ENCODE measurements around the gene GPS2. TPM values are rescaled to one million over a fixed set of nuclear protein-coding genes. Genes with fewer than 3 reads are reported as not detected.

Gene GPS2
- total and polyA plus RNA-seq, 7 experiments from 2014 or later, result 72.6 to 145 (median 107) TPM

DNA sequence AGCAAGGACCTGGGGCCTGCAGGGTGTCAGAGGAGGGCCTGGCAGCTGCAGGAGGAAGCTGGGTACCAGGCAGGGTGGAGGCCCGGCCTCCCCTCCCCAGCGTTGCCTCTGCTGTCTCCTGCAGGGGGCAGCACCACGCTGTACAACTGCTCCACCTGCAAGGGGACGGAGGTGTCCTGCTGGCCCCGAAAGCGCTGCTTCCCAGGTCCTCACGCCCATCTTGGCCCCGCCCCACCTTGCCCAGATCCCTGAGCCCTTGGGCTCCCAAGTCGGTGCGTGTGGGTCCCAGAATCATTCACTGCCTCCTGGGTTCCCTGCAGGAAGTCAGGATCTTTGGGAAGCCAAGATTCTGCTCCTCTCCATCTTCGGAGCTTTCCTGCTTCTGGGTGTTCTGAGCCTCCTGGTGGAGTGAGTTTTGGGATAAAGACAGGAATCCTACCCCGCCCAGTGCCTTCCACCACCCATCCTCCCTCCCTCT lies 41.0 kb upstream of the GPS2 start:
- peaks cover 0 to 2% (median 0%) of the 10 kb centered on the region in 3 experiments for H3K36me3 ChIP-seq (ENCODE audit: control insufficient read depth in 2 of 3, insufficient read depth in 3 of 3, low read length in 3 of 3)
- Mint-ChIP-seq H3K9me3 (no peaks in the 10 kb centered on the region), H3K36me3 (peaks cover 0 to 11% (median 0%) of the 10 kb centered on the region in 5 donors), H3K4me1 (peaks cover 11 to 41% (median 24%) of the 10 kb centered on the region in 7 donors), H3K27me3 (no peaks in the 10 kb centered on the region), H3K4me3 (peak overlapping the region in 1 of 10 donors; percentile 32), H3K27ac (peak overlapping the region in 4 of 9 donors; percentile 8 to 75 (median 40))
- ATAC-seq (peak; percentile 81), DNase-seq (peak; percentile 69 to 87 (median 81))
- ChIA-PET POLR2A (interaction anchor here (0.6 to 5.4 kb wide), 13 partner anchors 19 to 329 kb away, joined by 3 to 29 read pairs (median 5); partner anchors contain the start of genes ACAP1, POLR2A and TMEM102), CTCF (interaction anchor here (0.5 to 5.3 kb wide), 36 partner anchors 10 to 331 kb away, joined by 3 to 67 read pairs (median 4); partner anchors contain the start of genes ACAP1, ASGR1, FGF11 and MPDU1)
- H3K4me1 ChIP-seq (ENCODE audit: control insufficient read depth in 2 of 2, insufficient read depth in 2 of 2, low read length in 2 of 2), result peaks cover 6 to 19% of the 10 kb centered on the region in 2 donors
- H3K9me3 ChIP-seq (ENCODE audit: control insufficient read depth in 2 of 3, low read length in 3 of 3), result no peaks in the 10 kb centered on the region
- H3K4me3 ChIP-seq (ENCODE audit: low read length), result no peak overlapping the region
- no peak overlapping the region for H3K27ac ChIP-seq (ENCODE audit: low read depth, low read length)
- intact Hi-C loops (cut with micrococcal nuclease), result loop anchor here (1.0 to 10.0 kb wide), 10 partner anchors 29 to 233 kb away; partner anchors contain the start of genes TMEM102 (in 2 of the 2), PLSCR3 (in 1 of the 2), POLR2A (in 1 of the 2) and SENP3 (in 1 of the 2)
- no peaks in the 10 kb centered on the region for H3K27me3 ChIP-seq (ENCODE audit: control insufficient read depth in 2 of 2, insufficient read depth in 2 of 2, low read length in 2 of 2)

DNA sequence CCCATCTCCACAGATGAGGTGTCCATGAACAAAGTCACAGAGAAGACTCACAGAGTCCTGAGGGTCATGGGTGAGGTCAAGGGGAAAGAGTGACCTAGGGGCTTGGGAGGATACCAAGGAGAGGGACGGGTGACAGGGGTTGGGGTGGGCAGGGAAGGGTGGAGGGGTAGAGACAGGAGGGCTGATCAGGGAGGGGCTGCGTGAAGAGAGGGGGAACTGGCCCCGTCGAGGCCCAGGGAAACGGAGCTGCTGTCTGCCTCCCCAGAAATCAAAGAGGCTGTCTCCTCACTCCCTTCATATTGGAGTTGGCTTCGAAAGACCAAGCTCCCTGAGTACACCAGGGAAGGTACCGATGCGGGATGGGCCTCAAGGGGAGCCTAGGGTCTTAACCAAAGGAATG lies 40.4 kb upstream of the GPS2 start:
- intact Hi-C loops (cut with micrococcal nuclease), result loop anchor here in 1 of 2 donors (10.0 kb wide), 1 partner anchor 129 kb away; the partner anchor contains the start of genes POLR2A and SLC35G6

DNA sequence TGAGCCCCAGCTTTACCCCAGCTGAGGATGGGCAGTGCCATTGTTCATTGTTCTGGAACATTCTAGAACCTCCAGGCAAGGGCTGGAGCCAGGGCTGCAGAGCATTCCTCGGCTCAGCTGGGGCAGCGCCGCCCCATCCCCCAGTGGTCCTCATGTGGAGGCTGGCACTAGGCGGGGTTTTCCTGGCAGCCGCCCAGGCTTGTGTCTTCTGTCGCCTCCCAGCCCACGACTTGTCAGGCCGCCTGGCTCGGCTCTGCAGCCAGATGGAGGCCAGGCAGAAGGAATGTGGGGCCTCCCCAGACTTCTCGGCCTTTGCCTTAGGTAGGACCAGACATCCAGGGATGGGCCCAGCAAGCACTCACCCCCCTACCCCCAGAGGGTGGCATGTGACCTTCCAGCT lies 39.9 kb upstream of the GPS2 start, which contains the start of gene TMEM95:
Gene TMEM95 (plus strand): TSS at position 104 of the 400 bp plus-strand sequence. CDS start 49 bp downstream, at position 153.
- ATAC-seq (no peak), DNase-seq (no peak)
- no peak within 1 kb of the TSS for H3K27ac ChIP-seq (ENCODE audit: low read depth, low read length)
- Mint-ChIP-seq H3K36me3 (peaks cover 0 to 15% (median 0%) of the 10 kb centered on the region in 5 donors), H3K27ac (peak within 1 kb of the TSS in 8 of 9 donors; percentile 10 to 93 (median 70)), H3K4me1 (peaks cover 12 to 48% (median 27%) of the 10 kb centered on the region in 7 donors), H3K4me3 (peak within 1 kb of the TSS in 3 of 10 donors; percentile 32 to 53 (median 46)), H3K9me3 (no peaks in the 10 kb centered on the region), H3K27me3 (no peaks in the 10 kb centered on the region)
- ChIA-PET CTCF (interaction anchor here (0.6 to 5.3 kb wide), 22 partner anchors 13 to 332 kb away, joined by 3 to 67 read pairs (median 5); partner anchors contain the start of genes ACAP1, FGF11, NEURL4 and PLSCR3), POLR2A (interaction anchor here (1.2 to 5.4 kb wide), 6 partner anchors 19 to 129 kb away, joined by 5 to 29 read pairs (median 6); partner anchors contain the start of genes ACAP1, POLR2A, TMEM102 and TMEM256)
- H3K4me1 ChIP-seq (ENCODE audit: control insufficient read depth in 2 of 2, insufficient read depth in 2 of 2, low read length in 2 of 2), result peaks cover 10 to 27% of the 10 kb centered on the region in 2 donors
- H3K27me3 ChIP-seq (ENCODE audit: control insufficient read depth in 2 of 2, insufficient read depth in 2 of 2, low read length in 2 of 2), result no peaks in the 10 kb centered on the region
- peaks cover 0 to 5% (median 0%) of the 10 kb centered on the region in 3 experiments for H3K36me3 ChIP-seq (ENCODE audit: control insufficient read depth in 2 of 3, insufficient read depth in 3 of 3, low read length in 3 of 3)
- intact Hi-C loops (cut with micrococcal nuclease), result loop anchor here in 1 of 2 donors (10.0 kb wide), 1 partner anchor 130 kb away; the partner anchor contains the start of genes POLR2A and SLC35G6
- no peak within 1 kb of the TSS for H3K4me3 ChIP-seq (ENCODE audit: low read length)
- H3K9me3 ChIP-seq (ENCODE audit: control insufficient read depth in 2 of 3, low read length in 3 of 3), result no peaks in the 10 kb centered on the region

More for the DNA sequence above, 40.4 kb upstream of the GPS2 start:
- POLR2A ChIA-PET, result interaction anchor here (0.6 to 5.4 kb wide), 13 partner anchors 18 to 329 kb away, joined by 3 to 29 read pairs (median 5); partner anchors contain the start of genes ACAP1, POLR2A, TMEM102 and TMEM256
- Mint-ChIP-seq H3K36me3 (peaks cover 0 to 13% (median 0%) of the 10 kb centered on the region in 5 donors), H3K4me3 (no peak overlapping the region), H3K27me3 (no peaks in the 10 kb centered on the region), H3K9me3 (no peaks in the 10 kb centered on the region), H3K4me1 (peaks cover 12 to 46% (median 26%) of the 10 kb centered on the region in 7 donors), H3K27ac (peak overlapping the region in 2 of 9 donors; percentile 8 to 17)
- Histone ChIP-seq H3K9me3 (ENCODE audit: control insufficient read depth in 2 of 3, low read length in 3 of 3) (no peaks in the 10 kb centered on the region), H3K27ac (ENCODE audit: low read depth, low read length) (no peak overlapping the region), H3K27me3 (ENCODE audit: control insufficient read depth in 2 of 2, insufficient read depth in 2 of 2, low read length in 2 of 2) (no peaks in the 10 kb centered on the region), H3K4me1 (ENCODE audit: control insufficient read depth in 2 of 2, insufficient read depth in 2 of 2, low read length in 2 of 2) (peaks cover 10 to 24% of the 10 kb centered on the region in 2 donors), H3K36me3 (ENCODE audit: control insufficient read depth in 2 of 3, insufficient read depth in 3 of 3, low read length in 3 of 3) (peaks cover 0 to 5% (median 0%) of the 10 kb centered on the region in 3 experiments), H3K4me3 (ENCODE audit: low read length) (no peak overlapping the region)
- CTCF ChIA-PET, result interaction anchor here (0.6 to 5.3 kb wide), 30 partner anchors 9 to 332 kb away, joined by 3 to 67 read pairs (median 4); partner anchors contain the start of genes ACAP1, FGF11, MPDU1 and NEURL4
- DNase-seq (no peak), ATAC-seq (no peak)

DNA sequence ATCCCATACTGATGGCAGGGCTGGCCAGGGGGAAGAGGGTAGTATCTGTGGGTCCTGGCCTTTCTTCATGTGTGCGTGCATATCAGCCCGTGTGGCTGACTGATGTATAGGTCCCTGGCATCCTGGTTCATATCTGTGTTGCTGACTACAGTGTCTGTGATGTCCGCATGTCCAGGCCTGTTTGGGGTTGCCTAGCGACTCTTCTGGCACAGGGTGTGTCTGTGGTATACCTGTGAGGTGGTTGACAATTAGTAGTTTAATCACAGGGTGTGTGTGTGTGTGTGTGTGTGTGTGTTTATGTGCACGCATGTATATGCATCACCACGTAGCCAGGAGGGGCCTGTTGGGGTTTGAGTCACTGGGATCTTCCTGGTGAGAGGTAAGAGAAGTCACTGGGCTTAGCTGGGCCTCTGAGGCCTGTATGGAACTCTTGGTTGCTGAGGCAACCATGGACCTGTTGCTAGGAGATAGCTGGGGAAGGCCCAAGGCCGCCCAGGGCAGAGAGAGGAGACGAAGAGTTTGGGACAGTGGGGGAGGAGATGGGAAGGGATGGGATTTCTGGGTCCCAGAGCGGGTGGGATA lies 39.2 kb upstream of the GPS2 start:
- CTCF ChIA-PET, result interaction anchor here (0.6 to 5.3 kb wide), 7 partner anchors 13 to 235 kb away, joined by 4 to 67 read pairs (median 7); partner anchors contain the start of genes FGF11, NEURL4, PLSCR3 and SPEM1
- intact Hi-C loops (cut with micrococcal nuclease), result loop anchor here (5.0 to 10.0 kb wide), 4 partner anchors 72 to 333 kb away; partner anchors contain the start of genes POLR2A (in 1 of the 2), SLC2A4 (in 1 of the 2), SLC35G6 (in 1 of the 2) and TP53 (in 1 of the 2)
- H3K4me1 Mint-ChIP-seq, result peaks cover 14 to 53% (median 32%) of the 10 kb centered on the region in 7 donors
- ATAC-seq (no peak), DNase-seq (no peak)
- Histone ChIP-seq H3K4me1 (ENCODE audit: control insufficient read depth in 2 of 2, insufficient read depth in 2 of 2, low read length in 2 of 2) (peaks cover 10 to 27% of the 10 kb centered on the region in 2 donors), H3K9me3 (ENCODE audit: control insufficient read depth in 2 of 3, low read length in 3 of 3) (no peaks in the 10 kb centered on the region), H3K4me3 (ENCODE audit: low read length) (no peak overlapping the region), H3K36me3 (ENCODE audit: control insufficient read depth in 2 of 3, insufficient read depth in 3 of 3, low read length in 3 of 3) (peaks cover 0 to 8% (median 0%) of the 10 kb centered on the region in 3 experiments), H3K27ac (ENCODE audit: low read depth, low read length) (no peak overlapping the region), H3K27me3 (ENCODE audit: control insufficient read depth in 2 of 2, insufficient read depth in 2 of 2, low read length in 2 of 2) (no peaks in the 10 kb centered on the region)
- POLR2A ChIA-PET, result interaction anchor here (0.9 to 5.4 kb wide), 10 partner anchors 18 to 331 kb away, joined by 3 to 29 read pairs (median 4); partner anchors contain the start of genes ACAP1, POLR2A, TMEM102 and TMEM256
- H3K36me3 Mint-ChIP-seq, result peaks cover 0 to 20% (median 0%) of the 10 kb centered on the region in 5 donors
- H3K27me3 Mint-ChIP-seq, result no peaks in the 10 kb centered on the region
- peak overlapping the region in 1 of 10 donors; percentile 46 for H3K4me3 Mint-ChIP-seq
- peak overlapping the region in 8 of 9 donors; percentile 10 to 93 (median 65) for H3K27ac Mint-ChIP-seq
- H3K9me3 Mint-ChIP-seq, result no peaks in the 10 kb centered on the region

DNA sequence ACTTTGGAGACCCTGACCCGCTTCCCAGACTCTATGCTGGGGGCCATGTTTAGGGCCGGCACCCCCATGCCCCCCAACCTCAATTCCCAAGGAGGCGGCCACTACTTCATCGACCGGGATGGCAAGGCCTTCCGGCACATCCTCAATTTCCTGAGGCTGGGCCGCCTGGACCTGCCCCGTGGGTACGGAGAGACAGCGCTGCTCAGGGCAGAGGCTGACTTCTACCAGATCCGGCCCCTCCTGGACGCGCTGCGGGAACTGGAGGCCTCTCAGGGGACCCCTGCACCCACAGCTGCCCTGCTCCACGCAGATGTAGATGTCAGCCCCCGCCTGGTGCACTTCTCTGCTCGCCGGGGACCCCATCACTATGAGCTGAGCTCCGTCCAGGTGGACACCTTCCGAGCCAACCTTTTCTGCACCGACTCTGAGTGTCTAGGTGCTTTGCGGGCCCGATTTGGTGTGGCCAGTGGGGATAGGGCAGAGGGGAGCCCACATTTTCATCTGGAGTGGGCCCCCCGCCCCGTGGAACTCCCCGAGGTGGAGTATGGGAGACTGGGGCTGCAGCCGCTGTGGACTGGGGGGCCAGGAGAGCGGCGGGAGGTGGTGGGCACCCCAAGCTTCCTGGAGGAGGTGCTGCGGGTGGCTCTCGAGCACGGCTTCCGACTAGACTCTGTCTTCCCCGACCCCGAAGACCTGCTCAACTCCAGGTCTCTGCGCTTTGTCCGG lies 37.9 kb upstream of the GPS2 start:
- H3K27ac ChIP-seq (ENCODE audit: low read depth, low read length), result peak overlapping the region; percentile 74
- H3K27me3 ChIP-seq (ENCODE audit: control insufficient read depth in 2 of 2, insufficient read depth in 2 of 2, low read length in 2 of 2), result no peaks in the 10 kb centered on the region
- H3K4me1 Mint-ChIP-seq, result peaks cover 14 to 64% (median 39%) of the 10 kb centered on the region in 7 donors

More for the DNA sequence above, 37.9 kb upstream of the GPS2 start:
- Mint-ChIP-seq H3K9me3 (no peaks in the 10 kb centered on the region), H3K27ac (peak overlapping the region in 6 of 9 donors; percentile 59 to 91 (median 85)), H3K27me3 (no peaks in the 10 kb centered on the region), H3K4me3 (peak overlapping the region; percentile 78 to 94 (median 88)), H3K36me3 (peaks cover 0 to 24% (median 0%) of the 10 kb centered on the region in 5 donors)
- ChIA-PET POLR2A (interaction anchor here (0.9 to 5.4 kb wide), 10 partner anchors 16 to 221 kb away, joined by 3 to 29 read pairs (median 3); partner anchors contain the start of genes ACAP1, POLR2A, SENP3 and TMEM102), CTCF (interaction anchor here (0.8 to 5.3 kb wide), 5 partner anchors 17 to 208 kb away, joined by 3 to 67 read pairs (median 4); partner anchors contain the start of genes ACAP1, FGF11 and TMEM102)
- H3K4me3 ChIP-seq (ENCODE audit: low read length), result no peak overlapping the region
- DNase-seq, result no peak
- no peaks in the 10 kb centered on the region for H3K9me3 ChIP-seq (ENCODE audit: control insufficient read depth in 2 of 3, low read length in 3 of 3)
- peaks cover 10 to 27% of the 10 kb centered on the region in 2 donors for H3K4me1 ChIP-seq (ENCODE audit: control insufficient read depth in 2 of 2, insufficient read depth in 2 of 2, low read length in 2 of 2)
- no peak for ATAC-seq
- peaks cover 0 to 20% (median 3%) of the 10 kb centered on the region in 3 experiments for H3K36me3 ChIP-seq (ENCODE audit: control insufficient read depth in 2 of 3, insufficient read depth in 3 of 3, low read length in 3 of 3)
- intact Hi-C loops (cut with micrococcal nuclease), result loop anchor here (1.0 to 10.0 kb wide), 5 partner anchors 71 to 334 kb away; partner anchors contain the start of genes POLR2A (in 2 of the 2), SLC2A4 (in 1 of the 2), SLC35G6 (in 1 of the 2) and TP53 (in 1 of the 2)

All from naive thymus-derived CD4-positive, alpha-beta T cell (primary cell).